GM12801 (cell line): Measurements from ENCODE around the gene CPLANE1.

Experiments
- TF ChIP-seq, protein P1 (sequence below): IDR thresholded peaks from one replicate; pipeline ENCODE4 v1.5.1; 2011; ENCODE audit warnings: control low read depth; ENCODE audit not compliant: insufficient read length; ENCODE audit errors: extremely low read depth

The CPLANE1 gene

DNA sequence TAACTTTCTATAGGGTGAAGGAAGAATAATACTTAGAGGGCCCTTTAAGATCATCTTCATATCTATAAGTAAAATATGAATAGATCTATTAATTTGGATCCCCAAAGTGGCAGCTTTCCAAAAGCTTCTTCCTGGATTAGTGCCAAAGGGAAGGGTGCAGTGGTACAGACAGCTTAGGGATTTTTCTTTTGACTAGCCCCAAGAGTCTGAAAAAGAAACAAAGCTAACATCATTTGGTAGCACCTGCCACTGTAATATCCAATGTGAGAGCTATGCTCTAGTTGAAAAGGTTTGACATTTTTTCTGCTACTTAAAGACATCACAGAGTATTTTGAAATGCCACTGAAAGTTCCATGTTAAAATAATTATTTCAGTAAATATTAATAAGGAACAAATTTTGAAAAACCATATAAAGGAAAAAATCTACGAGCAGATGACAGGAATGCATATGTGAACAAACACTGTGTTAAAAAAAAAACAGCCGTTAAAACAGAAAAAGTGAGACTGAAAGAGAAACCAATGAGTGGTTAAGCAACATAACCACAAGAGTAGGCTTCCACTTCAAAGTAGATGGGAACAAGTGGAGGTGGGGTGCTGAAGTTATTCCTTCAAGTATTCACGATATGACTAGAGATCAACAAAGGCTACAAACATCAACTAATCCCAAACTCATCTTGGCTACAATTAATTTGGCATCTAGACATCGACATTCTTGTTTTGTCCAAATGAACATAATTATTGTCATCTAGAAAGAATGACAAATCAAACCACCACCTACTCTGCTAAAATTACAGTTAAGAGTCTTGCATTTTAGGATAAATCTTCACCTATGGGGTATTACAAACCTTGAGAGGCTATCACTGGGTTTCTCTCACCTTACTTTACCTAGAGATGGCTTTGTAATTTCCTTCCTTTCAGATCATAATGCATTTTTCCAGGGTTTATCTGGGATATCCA lies 137.5 kb downstream of the CPLANE1 start:
- TF ChIP-seq, protein P1, sequence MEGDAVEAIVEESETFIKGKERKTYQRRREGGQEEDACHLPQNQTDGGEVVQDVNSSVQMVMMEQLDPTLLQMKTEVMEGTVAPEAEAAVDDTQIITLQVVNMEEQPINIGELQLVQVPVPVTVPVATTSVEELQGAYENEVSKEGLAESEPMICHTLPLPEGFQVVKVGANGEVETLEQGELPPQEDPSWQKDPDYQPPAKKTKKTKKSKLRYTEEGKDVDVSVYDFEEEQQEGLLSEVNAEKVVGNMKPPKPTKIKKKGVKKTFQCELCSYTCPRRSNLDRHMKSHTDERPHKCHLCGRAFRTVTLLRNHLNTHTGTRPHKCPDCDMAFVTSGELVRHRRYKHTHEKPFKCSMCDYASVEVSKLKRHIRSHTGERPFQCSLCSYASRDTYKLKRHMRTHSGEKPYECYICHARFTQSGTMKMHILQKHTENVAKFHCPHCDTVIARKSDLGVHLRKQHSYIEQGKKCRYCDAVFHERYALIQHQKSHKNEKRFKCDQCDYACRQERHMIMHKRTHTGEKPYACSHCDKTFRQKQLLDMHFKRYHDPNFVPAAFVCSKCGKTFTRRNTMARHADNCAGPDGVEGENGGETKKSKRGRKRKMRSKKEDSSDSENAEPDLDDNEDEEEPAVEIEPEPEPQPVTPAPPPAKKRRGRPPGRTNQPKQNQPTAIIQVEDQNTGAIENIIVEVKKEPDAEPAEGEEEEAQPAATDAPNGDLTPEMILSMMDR = no peak

DNA sequence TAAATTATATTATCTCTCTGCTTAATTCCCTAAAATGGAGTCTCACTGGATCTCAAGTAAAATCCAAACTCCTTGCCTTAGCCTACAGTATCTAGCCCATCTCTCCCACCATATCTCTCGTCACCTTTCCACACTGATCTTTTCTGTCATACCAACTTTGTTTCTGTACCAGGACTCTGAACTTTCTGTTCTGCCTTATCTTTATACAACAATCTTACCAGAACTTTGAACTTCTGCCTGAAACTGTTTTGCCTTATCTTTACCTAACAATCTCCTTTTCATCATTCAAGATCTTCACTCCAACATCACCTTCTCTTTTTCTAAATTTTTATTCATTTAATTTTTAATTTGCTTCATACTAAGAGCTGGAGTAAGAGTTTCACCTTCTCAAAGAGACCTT lies 139.0 kb downstream of the CPLANE1 start:
- TF ChIP-seq, protein P1 = no peak

DNA sequence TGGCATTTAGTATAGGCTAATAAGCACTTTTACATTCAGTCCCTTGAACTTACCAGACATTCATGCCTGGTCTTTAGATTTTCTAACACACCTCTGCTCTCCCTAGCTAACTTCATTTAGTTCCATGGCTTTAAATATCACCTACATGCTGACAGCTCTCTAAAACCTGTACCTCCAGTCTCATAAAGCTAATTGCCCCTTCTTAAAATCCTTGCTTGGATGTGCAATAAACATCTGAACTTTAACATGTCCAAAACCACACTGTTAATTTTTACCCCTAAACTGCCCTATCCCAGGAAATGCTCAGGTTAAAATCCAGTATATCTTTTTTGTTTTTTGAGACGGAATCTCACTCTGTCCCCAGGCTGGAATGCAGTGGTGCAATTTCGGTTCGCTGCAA lies 139.8 kb downstream of the CPLANE1 start:
- TF ChIP-seq, protein P1 = no peak

DNA sequence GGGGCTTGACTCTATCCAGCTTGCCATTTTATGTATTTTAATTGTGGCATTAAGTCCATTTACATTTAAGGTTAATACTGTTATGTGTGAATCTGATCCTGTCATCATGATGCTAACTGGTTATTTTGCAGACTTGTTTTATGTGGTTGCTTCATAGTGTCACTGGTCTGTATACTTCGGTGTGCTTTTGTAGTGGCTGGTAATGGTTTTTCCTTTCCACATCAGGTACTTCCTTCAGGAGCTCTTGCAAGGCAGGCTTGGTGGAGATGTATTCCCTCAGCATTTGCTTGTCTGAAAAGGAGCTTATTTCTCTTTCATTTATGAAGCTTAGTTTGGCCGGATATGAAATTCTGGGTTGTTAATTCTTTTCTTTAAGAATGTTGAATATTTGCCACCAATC lies 145.9 kb downstream of the CPLANE1 start:
- TF ChIP-seq, protein P1 = no peak

- TF ChIP-seq, protein P1 = no peak
These were observed 158.4 kb downstream of the CPLANE1 start for GRCh38 chr5:37090781-37091180.

DNA sequence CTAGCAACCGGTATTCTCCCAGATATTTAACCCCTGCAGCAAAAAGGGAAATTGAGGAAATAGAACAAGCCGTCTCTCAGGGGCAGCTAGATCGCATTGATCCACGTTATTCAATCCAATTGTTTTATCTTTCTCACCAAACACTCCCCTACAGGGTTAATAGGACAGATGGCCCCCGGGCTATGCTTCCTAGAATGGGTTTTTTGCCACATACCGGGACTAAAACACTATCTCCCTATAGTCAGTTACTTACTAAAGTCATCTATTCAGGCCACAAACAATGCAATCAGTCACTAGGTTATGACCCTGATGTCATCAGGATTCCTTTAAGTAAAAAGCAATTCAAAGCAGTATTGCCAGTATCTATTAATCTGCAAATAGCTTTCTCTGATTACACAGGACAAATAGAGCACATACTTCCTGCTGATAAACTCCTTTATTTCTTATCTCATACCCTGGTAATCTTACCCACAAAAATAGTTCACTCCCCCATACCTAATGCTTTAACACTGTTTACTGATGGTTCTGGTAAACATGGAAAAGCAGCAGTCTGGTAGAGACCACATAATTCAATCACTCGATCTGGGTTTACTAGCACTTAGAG lies 159.0 kb downstream of the CPLANE1 start:
- TF ChIP-seq, protein P1 = no peak

DNA sequence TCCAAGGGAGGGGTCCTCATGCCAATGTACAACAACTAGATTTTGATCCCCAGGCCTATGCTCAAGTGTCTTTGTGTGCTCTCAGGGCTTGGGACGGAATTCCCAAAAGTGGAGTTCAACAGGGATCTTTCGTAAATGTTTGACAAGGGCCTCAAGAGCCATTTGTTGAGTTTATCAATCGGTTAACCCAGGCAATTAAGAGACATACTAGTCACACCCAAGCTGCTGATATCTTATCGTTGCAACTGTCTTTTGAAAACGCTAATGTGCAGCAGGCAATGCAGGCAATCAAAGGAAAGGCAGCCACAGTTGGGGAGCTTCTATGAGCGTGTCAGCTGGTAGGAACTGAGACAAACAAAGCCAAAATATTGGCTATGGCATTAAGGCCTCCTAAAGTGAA lies 161.2 kb downstream of the CPLANE1 start:
- TF ChIP-seq, protein P1 = no peak
